NB4 (cell line): ENCODE measurements around the gene DNAJC15.

ENCODE experiments used
- POLR2A ChIP-seq: IDR thresholded peaks from 2 replicates; pipeline ENCODE4 v1.6.1; 2011; ENCODE audit warnings: mild to moderate bottlenecking; ENCODE audit not compliant: insufficient read length; ENCODE audit errors: extremely low read depth
- TF ChIP-seq, protein P1 (sequence below): IDR thresholded peaks from one replicate; pipeline ENCODE4 v1.5.1; 2012; ENCODE audit warnings: low read depth, low read length

DNA sequence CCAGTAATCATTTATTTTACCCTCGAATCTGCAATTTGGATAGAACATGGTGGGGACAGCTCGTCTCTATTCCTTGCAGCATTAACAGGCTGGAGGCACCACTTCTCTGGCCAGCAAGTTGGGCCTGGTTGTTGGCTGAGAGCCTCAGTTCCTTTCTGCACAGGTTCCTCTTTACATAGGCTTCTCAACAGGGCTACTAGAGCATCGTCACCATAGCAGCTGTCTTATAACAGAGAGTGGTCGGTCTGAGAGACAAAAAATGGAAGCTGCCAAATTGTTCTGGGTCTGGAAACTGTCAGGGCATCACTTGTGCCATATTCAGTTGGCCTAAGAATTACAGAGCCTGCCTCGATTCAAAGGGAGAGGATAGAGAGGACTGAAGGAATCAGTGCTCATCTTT lies 86.7 kb downstream of the DNAJC15 start:
- TF ChIP-seq, protein P1, sequence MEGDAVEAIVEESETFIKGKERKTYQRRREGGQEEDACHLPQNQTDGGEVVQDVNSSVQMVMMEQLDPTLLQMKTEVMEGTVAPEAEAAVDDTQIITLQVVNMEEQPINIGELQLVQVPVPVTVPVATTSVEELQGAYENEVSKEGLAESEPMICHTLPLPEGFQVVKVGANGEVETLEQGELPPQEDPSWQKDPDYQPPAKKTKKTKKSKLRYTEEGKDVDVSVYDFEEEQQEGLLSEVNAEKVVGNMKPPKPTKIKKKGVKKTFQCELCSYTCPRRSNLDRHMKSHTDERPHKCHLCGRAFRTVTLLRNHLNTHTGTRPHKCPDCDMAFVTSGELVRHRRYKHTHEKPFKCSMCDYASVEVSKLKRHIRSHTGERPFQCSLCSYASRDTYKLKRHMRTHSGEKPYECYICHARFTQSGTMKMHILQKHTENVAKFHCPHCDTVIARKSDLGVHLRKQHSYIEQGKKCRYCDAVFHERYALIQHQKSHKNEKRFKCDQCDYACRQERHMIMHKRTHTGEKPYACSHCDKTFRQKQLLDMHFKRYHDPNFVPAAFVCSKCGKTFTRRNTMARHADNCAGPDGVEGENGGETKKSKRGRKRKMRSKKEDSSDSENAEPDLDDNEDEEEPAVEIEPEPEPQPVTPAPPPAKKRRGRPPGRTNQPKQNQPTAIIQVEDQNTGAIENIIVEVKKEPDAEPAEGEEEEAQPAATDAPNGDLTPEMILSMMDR: no peak
- no peak for TF ChIP-seq POLR2A
